Measurements from ENCODE around the gene MKS1.
A peak's percentile ranks its signal among the peaks of the same experiment; 100 is the strongest.

MKS1 gene

DNA sequence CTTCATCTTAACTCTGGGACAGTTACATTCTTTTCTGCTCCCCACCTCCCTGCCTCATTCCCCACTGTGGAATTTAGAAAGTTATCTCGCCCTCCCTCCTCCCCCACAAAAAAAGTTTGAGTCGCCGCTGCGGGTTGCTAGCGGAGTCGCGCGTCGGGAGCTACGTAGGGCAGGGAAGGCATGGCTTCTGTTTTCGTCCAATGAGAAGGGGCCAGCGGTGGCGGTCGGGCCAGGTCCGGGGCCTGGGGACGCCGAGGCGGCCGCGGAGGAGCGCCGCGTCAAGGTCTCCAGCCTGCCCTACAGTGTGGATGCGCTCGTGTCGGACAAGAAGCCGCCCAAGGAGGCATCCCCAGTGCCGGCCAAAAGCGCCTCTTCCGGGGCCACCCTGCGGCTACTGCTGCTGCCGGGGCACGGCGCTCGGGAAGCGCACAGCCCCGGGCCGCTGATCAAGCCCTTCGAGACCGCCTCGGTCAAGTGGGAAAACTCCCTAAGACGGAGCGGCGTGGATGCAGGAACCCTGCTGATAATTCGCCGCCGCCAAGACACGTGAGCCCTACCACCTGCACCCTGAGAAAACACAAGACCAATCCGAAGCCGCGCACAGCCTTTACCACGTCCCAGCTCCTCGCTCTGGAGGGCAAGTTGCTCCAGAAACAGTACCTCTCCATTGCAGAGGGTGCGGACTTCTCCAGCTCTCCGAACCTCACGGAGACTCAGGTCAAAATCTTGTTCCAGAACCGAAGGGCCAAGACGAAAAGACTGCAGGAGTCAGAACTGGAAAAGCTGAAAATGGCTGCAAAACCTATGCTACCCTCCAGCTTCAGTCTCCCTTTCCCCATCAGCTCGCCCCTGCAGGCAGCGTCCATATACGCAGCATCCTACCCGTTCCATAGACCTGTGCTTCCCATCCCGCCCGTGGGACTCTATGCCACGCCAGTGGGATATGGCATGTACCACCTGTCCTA lies 61.9 kb downstream of the MKS1 start:
- peak; percentile 26 for DNase-seq

All from NCI-H69 (cell line).